ENCODE measurements around the gene RIN3. TPM values are rescaled to one million over a fixed set of nuclear protein-coding genes. Genes with fewer than 3 reads are reported as not detected.

RIN3 gene
- total RNA-seq, 3 donors from 2014 or later (not counting 1 experiment from before 2014, with no cell fraction given) = 248 to 289 (median 282) TPM

DNA sequence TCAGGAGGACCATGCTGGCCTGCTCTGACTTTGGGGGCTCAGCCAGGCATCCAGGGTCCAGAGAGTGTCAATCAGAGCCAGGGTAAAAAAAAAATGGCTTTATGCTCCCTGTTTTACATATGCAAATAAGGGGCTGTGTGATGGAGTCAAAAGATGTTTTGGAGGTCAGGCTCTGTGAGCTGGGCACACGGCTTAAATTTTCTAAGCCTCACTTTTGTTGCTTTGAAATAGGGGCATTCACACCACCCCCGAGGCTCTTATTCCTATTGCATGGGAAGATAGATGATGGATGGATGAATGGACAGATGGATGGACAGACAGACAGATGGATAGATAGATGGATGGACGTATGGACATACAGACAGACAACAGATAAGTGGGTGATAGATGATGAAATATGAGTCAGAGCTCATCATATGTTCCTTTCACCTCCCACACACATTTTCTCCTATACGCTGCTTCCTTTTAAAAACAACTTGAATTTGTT is 42.7 kb downstream of the RIN3 start:
- WGBS (ENCODE audit: insufficient coverage) = 67% methylated on average over 3 of the region's 4 CpGs
- Histone ChIP-seq H3K36me3 (ENCODE audit: control insufficient read depth, insufficient read depth, low read length) (peaks cover 47% of the 10 kb centered on the region), H3K9me3 (ENCODE audit: control insufficient read depth, insufficient read depth, low read length) (no peaks in the 10 kb centered on the region), H3K4me3 (ENCODE audit: low read length) (no peak overlapping the region), H3K27me3 (ENCODE audit: control insufficient read depth, insufficient read depth, low read length) (no peaks in the 10 kb centered on the region), H3K27ac (ENCODE audit: low read length) (no peak overlapping the region), H3K4me1 (ENCODE audit: control insufficient read depth, insufficient read depth, low read length) (peaks cover 54% of the 10 kb centered on the region)
- TF ChIP-seq, protein P1, sequence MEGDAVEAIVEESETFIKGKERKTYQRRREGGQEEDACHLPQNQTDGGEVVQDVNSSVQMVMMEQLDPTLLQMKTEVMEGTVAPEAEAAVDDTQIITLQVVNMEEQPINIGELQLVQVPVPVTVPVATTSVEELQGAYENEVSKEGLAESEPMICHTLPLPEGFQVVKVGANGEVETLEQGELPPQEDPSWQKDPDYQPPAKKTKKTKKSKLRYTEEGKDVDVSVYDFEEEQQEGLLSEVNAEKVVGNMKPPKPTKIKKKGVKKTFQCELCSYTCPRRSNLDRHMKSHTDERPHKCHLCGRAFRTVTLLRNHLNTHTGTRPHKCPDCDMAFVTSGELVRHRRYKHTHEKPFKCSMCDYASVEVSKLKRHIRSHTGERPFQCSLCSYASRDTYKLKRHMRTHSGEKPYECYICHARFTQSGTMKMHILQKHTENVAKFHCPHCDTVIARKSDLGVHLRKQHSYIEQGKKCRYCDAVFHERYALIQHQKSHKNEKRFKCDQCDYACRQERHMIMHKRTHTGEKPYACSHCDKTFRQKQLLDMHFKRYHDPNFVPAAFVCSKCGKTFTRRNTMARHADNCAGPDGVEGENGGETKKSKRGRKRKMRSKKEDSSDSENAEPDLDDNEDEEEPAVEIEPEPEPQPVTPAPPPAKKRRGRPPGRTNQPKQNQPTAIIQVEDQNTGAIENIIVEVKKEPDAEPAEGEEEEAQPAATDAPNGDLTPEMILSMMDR (IDR thresholded peaks at IDR 0.05) = no peak
- Mint-ChIP-seq H3K27ac (peak overlapping the region; percentile 10 to 79), H3K27me3 (ENCODE audit: low read depth in 2 of 2) (no peaks in the 10 kb centered on the region), H3K36me3 (no peaks in the 10 kb centered on the region), H3K4me3 (peak overlapping the region; percentile 0), H3K9me3 (no peaks in the 10 kb centered on the region), H3K4me1 (peaks cover 49 to 50% of the 10 kb centered on the region in 2 donors)
- DNase-seq (no peak), ATAC-seq (no peak)
- intact Hi-C loops (cut with micrococcal nuclease) = no loop called here

DNA sequence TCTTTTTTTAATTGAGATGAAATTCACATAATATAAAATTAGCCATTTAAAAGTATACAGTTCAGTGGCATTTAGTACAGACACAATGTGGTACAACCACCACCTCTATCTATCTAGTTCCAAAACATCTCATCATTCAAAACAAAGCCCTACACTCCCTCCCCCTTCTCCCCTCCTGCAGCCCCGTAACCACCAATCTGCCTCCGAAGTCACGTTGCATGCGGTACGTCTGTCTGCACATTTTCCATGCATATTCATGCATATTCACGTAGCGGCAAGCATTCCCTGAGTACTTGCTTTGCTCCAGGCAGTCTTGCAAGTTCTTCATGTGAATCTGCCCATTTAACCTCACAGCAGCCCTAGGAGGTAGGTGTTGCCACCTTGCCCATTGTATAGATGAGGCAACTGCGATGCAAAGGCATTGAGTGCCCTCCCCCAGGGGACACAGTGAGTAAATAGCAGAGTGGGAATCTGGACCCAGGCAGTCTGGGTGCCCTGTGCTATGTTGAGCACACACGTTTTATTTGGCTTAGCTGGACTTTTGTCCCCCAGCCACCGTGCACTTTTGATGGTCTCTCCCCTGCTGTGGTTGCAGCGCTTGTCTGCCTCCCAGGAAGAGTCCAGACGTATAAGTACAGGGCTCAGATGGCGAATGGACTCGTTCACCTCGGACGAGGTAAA is 43.4 kb downstream of the RIN3 start:
- WGBS (ENCODE audit: insufficient coverage) = 92% methylated on average over 16 of the region's 16 CpGs
- H3K4me1 ChIP-seq (ENCODE audit: control insufficient read depth, insufficient read depth, low read length) = peaks cover 49% of the 10 kb centered on the region
- no peaks in the 10 kb centered on the region for H3K27me3 ChIP-seq (ENCODE audit: control insufficient read depth, insufficient read depth, low read length)
- H3K27ac ChIP-seq (ENCODE audit: low read length) = no peak overlapping the region
- no peaks in the 10 kb centered on the region for H3K9me3 Mint-ChIP-seq
- ATAC-seq (no peak), DNase-seq (peak in 1 of 2 donors; percentile 49)
- peaks cover 42 to 43% of the 10 kb centered on the region in 2 donors for H3K4me1 Mint-ChIP-seq
- no peak overlapping the region for H3K4me3 ChIP-seq (ENCODE audit: low read length)
- peak overlapping the region in 1 of 2 donors; percentile 79 for H3K27ac Mint-ChIP-seq
- TF ChIP-seq, protein P1 (IDR thresholded peaks at IDR 0.05) = no peak
- no peaks in the 10 kb centered on the region for H3K27me3 Mint-ChIP-seq (ENCODE audit: low read depth in 2 of 2)
- H3K36me3 ChIP-seq (ENCODE audit: control insufficient read depth, insufficient read depth, low read length) = peaks cover 52% of the 10 kb centered on the region
- no peaks in the 10 kb centered on the region for H3K9me3 ChIP-seq (ENCODE audit: control insufficient read depth, insufficient read depth, low read length)
- H3K4me3 Mint-ChIP-seq = no peak overlapping the region
- H3K36me3 Mint-ChIP-seq = no peaks in the 10 kb centered on the region
- intact Hi-C loops (cut with micrococcal nuclease) = no loop called here

DNA sequence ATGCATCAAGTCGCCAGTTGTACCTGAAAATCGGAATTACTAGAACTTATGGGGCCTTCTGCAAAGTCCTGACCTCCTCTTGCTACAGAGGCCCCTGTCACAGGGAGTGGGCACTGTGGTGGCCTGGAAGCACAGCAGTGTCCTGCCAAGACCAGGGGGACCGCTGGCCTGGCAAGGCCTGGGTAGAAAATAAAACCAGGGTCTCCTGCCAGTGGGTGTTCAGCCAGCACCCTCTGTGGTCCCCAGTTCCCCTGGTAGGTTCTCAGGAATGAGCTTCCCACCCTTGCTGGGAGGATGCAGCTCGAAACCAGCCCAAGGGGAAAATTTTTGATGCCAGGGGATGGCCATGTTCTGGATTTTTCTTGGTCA is 43.9 kb downstream of the RIN3 start:
- H3K36me3 ChIP-seq (ENCODE audit: control insufficient read depth, insufficient read depth, low read length) = peaks cover 54% of the 10 kb centered on the region
- no peaks in the 10 kb centered on the region for H3K27me3 ChIP-seq (ENCODE audit: control insufficient read depth, insufficient read depth, low read length)
- H3K27ac ChIP-seq (ENCODE audit: low read length) = no peak overlapping the region
- WGBS (ENCODE audit: insufficient coverage) = 96% methylated on average over 4 of the region's 4 CpGs
- Mint-ChIP-seq H3K4me3 (no peak overlapping the region), H3K27ac (peak overlapping the region in 1 of 2 donors; percentile 78), H3K9me3 (no peaks in the 10 kb centered on the region), H3K27me3 (ENCODE audit: low read depth in 2 of 2) (no peaks in the 10 kb centered on the region), H3K4me1 (peaks cover 37% of the 10 kb centered on the region in 2 donors), H3K36me3 (no peaks in the 10 kb centered on the region)
- intact Hi-C loops (cut with micrococcal nuclease) = no loop called here
- H3K4me3 ChIP-seq (ENCODE audit: low read length) = no peak overlapping the region
- no peak for ATAC-seq
- peaks cover 44% of the 10 kb centered on the region for H3K4me1 ChIP-seq (ENCODE audit: control insufficient read depth, insufficient read depth, low read length)
- H3K9me3 ChIP-seq (ENCODE audit: control insufficient read depth, insufficient read depth, low read length) = no peaks in the 10 kb centered on the region
- TF ChIP-seq, protein P1 (IDR thresholded peaks at IDR 0.05) = no peak
- DNase-seq = no peak

DNA sequence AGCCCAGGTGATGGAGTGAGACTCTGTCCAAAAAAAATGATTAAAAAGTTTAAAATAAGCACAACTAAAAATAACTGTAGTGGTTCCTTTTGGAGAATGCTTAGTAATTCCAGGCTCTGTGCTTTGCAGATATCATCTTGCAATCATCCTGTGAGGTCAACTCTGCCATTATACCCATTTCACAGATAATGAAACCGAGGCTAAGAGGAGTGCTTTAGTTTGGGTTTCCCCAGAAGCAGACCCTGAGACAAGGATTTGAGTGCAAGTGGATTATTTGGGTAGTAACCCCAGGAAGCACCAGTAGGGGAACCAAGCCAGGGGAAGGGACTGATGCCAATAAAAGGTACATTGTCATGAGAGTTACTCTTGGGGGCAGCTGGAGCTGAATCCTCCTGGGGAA is 44.7 kb downstream of the RIN3 start:
- peaks cover 32% of the 10 kb centered on the region in 2 donors for H3K4me1 Mint-ChIP-seq
- H3K9me3 Mint-ChIP-seq = no peaks in the 10 kb centered on the region
- no peaks in the 10 kb centered on the region for H3K27me3 Mint-ChIP-seq (ENCODE audit: low read depth in 2 of 2)
- 57% methylated on average over 1 of the region's 1 CpG for WGBS (ENCODE audit: insufficient coverage)
- no peaks in the 10 kb centered on the region for H3K36me3 Mint-ChIP-seq
- ATAC-seq (no peak), DNase-seq (no peak)
- Histone ChIP-seq H3K9me3 (ENCODE audit: control insufficient read depth, insufficient read depth, low read length) (no peaks in the 10 kb centered on the region), H3K27me3 (ENCODE audit: control insufficient read depth, insufficient read depth, low read length) (no peaks in the 10 kb centered on the region), H3K4me1 (ENCODE audit: control insufficient read depth, insufficient read depth, low read length) (peaks cover 36% of the 10 kb centered on the region), H3K27ac (ENCODE audit: low read length) (no peak overlapping the region), H3K4me3 (ENCODE audit: low read length) (no peak overlapping the region), H3K36me3 (ENCODE audit: control insufficient read depth, insufficient read depth, low read length) (peaks cover 57% of the 10 kb centered on the region)
- H3K27ac Mint-ChIP-seq = peak overlapping the region in 1 of 2 donors; percentile 78
- no peak overlapping the region for H3K4me3 Mint-ChIP-seq
- TF ChIP-seq, protein P1 (IDR thresholded peaks at IDR 0.05) = no peak
- intact Hi-C loops (cut with micrococcal nuclease) = no loop called here
